Endothelial cell of umbilical vein (primary cell): ENCODE data around the gene ZCCHC14.
"Not testable (repeated sequence)": the region's sequence is repeated elsewhere in the genome, so short reads cannot be mapped to it uniquely, and the experiment has no call there.

ENCODE experiments used
- CTCF ChIP-seq, 2 donors: IDR thresholded peaks; 1 replicate in 1 of 2; 2 replicates in 1 of 2; pipeline ENCODE4 v1.5.1; 2011; ENCODE audit warnings: low read length in 2 of 2, mild to moderate bottlenecking in 2 of 2, moderate library complexity in 2 of 2, control low read depth in 1 of 2, inconsistent platforms in 1 of 2, low read depth in 1 of 2; ENCODE audit not compliant: insufficient read depth in 1 of 2; ENCODE audit errors: extremely low read depth in 1 of 2
- EZH2 ChIP-seq: IDR thresholded peaks from 2 replicates; pipeline ENCODE4 v1.6.1; 2012; ENCODE audit warnings: borderline replicate concordance, low read depth, mild to moderate bottlenecking, moderate library complexity, low read length, inconsistent platforms; ENCODE audit not compliant: severe bottlenecking
- FOS ChIP-seq: IDR thresholded peaks from 2 replicates; pipeline ENCODE4 v1.6.1; 2011; ENCODE audit warnings: mild to moderate bottlenecking, low read length, moderate library complexity, borderline replicate concordance; ENCODE audit not compliant: insufficient read depth
- GATA2 ChIP-seq: IDR thresholded peaks from 2 replicates; pipeline ENCODE4 v1.7.0; 2011; ENCODE audit warnings: low read depth, mild to moderate bottlenecking, moderate library complexity, mixed read lengths, low read length; ENCODE audit not compliant: insufficient read length, insufficient read depth
- JUN ChIP-seq: IDR thresholded peaks from 2 replicates; pipeline ENCODE4 v1.6.1; 2011; ENCODE audit warnings: borderline replicate concordance, low read depth; ENCODE audit not compliant: insufficient read length, insufficient read depth
- MAX ChIP-seq: IDR thresholded peaks from 2 replicates; pipeline ENCODE4 v1.6.1; 2011; ENCODE audit not compliant: insufficient read depth, insufficient read length
- MYC ChIP-seq: IDR thresholded peaks from one replicate; pipeline ENCODE4 v1.6.1; 2011; ENCODE audit warnings: mild to moderate bottlenecking, low read depth, low read length
- POLR2A ChIP-seq: IDR thresholded peaks from 2 replicates; pipeline ENCODE4 v1.6.1; 2012; ENCODE audit warnings: low read depth, mild to moderate bottlenecking, control low read depth, low read length
- POLR2AphosphoS5 ChIP-seq: IDR thresholded peaks from 2 replicates; pipeline ENCODE4 v1.6.1; 2012; ENCODE audit warnings: low read depth, mild to moderate bottlenecking, control low read depth, low read length, moderate library complexity; ENCODE audit not compliant: insufficient read depth

- not testable (repeated sequence) for TF ChIP-seq CTCF (IDR thresholded peaks at IDR 0.05; ENCODE audit: extremely low read depth in 1 of 2, insufficient read depth in 1 of 2, low read depth in 1 of 2, low read length in 2 of 2); POLR2AphosphoS5; POLR2A; EZH2; JUN; GATA2; MYC; FOS
- TF ChIP-seq MAX, result peak; percentile 55
These were observed 1.9 kb downstream of the ZCCHC14 start for GRCh38 chr16:87490799-87491521.
